SU-DHL-6 (cell line): ENCODE measurements around the gene SOD3.

Source experiments
- H2AFZ ChIP-seq: fragments of 200-600 bp; sonication (generic); 2 replicates; pipeline ENCODE4 v1.6.1; 2014; ENCODE audit warnings: low read depth, mild to moderate bottlenecking, moderate library complexity, mixed read lengths, antibody characterized with exemption, low read length; ENCODE audit not compliant: severe bottlenecking
- H3F3A ChIP-seq: fragments of 200-600 bp; shearing (Covaris generic); 2 replicates; pipeline ENCODE4 v1.6.0; 2016; ENCODE audit warnings: antibody characterized with exemption, mild to moderate bottlenecking; ENCODE audit not compliant: insufficient read depth
- H3K27ac ChIP-seq: fragments of 200-600 bp; sonication (generic); 2 replicates; pipeline ENCODE4 v1.5.1; 2016; ENCODE audit warnings: low read depth, mild to moderate bottlenecking, low read length, moderate library complexity, mixed read lengths
- H3K27me3 ChIP-seq: fragments of 200-600 bp; sonication (generic), shearing (Covaris generic); 2 replicates; pipeline ENCODE4 v1.6.0; 2014; ENCODE audit warnings: mild to moderate bottlenecking, low read length
- H3K36me3 ChIP-seq: fragments of 200-600 bp; sonication (generic); 2 replicates; pipeline ENCODE4 v1.6.1; 2014; ENCODE audit warnings: mild to moderate bottlenecking, low read length, mixed read lengths
- H3K4me2 ChIP-seq: fragments of 300-600, 200-600 bp; shearing (Covaris generic), sonication (generic); 2 replicates; pipeline ENCODE4 v1.6.0; 2014; ENCODE audit warnings: low read length, low read depth, mild to moderate bottlenecking; ENCODE audit not compliant: poor library complexity, severe bottlenecking
- H3K4me3 ChIP-seq: fragments of 200-600 bp; sonication (generic); 2 replicates; pipeline ENCODE4 v1.5.1; 2014; ENCODE audit warnings: antibody characterized with exemption, low read length, mild to moderate bottlenecking, mixed read lengths; ENCODE audit not compliant: insufficient read depth, poor library complexity, severe bottlenecking
- H3K79me2 ChIP-seq: fragments of 200-600 bp; sonication (generic); 2 replicates; pipeline ENCODE4 v1.6.1; 2014; ENCODE audit warnings: mild to moderate bottlenecking, low read length, moderate library complexity; ENCODE audit not compliant: insufficient read depth
- H3K9ac ChIP-seq: fragments of 200-600 bp; sonication (generic); 2 replicates; pipeline ENCODE4 v1.7.0; 2014; ENCODE audit warnings: mild to moderate bottlenecking, low read length
- H3K9me2 ChIP-seq: fragments of 200-600 bp; sonication (generic); replicated peaks from 2 replicates; pipeline ENCODE4 v1.6.1; 2014; ENCODE audit warnings: low read length; ENCODE audit not compliant: insufficient read depth
- H3K9me3 ChIP-seq: fragments of 200-600 bp; sonication (generic); 2 replicates; pipeline ENCODE4 v1.6.1; 2014; ENCODE audit warnings: low read length, mixed read lengths; ENCODE audit not compliant: insufficient read depth
- H4K20me1 ChIP-seq: fragments of 200-600 bp; sonication (generic); 2 replicates; pipeline ENCODE4 v1.6.1; 2014; ENCODE audit warnings: low read depth, mild to moderate bottlenecking, antibody characterized with exemption, low read length, moderate library complexity, mixed read lengths
- CTCF ChIP-seq: fragments of 200-600 bp; sonication (generic); IDR thresholded peaks from one replicate; pipeline ENCODE4 v1.5.1; 2017; ENCODE audit warnings: antibody characterized with exemption, mild to moderate bottlenecking, low read length, moderate library complexity; ENCODE audit not compliant: insufficient read depth, poor library complexity, severe bottlenecking
- EZH2phosphoT487 ChIP-seq: fragments of 200-600 bp; sonication (generic), shearing (Covaris generic); conservative IDR thresholded peaks from 2 replicates; pipeline ENCODE4 v1.6.1; 2018; ENCODE audit warnings: mild to moderate bottlenecking, antibody characterized with exemption, low read length, moderate library complexity, mixed read lengths

SOD3 gene

DNA sequence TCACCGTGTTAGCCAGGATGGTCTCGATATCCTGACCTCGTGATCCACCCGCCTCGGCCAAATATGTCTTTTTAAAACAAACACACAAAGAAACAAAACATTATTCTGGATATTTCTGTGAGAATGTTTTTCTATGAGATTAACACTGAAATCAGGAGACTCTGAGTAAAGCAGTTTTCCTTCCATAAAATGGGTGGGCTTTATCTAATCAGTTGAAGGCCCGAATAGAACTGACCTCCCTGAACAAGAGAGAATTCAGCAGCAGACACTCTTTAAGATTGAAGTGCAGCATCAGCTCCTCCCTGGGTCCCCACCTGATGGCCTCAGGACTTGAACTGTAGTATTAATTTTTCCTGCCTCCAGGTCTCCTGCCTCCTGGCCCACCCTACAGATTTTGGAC, 22.4 kb upstream of the SOD3 start:
- no peaks in the 10 kb centered on the region for H3K79me2 ChIP-seq
- no peaks in the 10 kb centered on the region for H3K9me3 ChIP-seq
- H3K4me3 ChIP-seq, result no peak overlapping the region
- H3K9ac ChIP-seq, result no peak overlapping the region
- H3K9me2 ChIP-seq, result no peaks in the 10 kb centered on the region
- H3K36me3 ChIP-seq, result no peaks in the 10 kb centered on the region
- H2AFZ ChIP-seq, result no peak overlapping the region
- H4K20me1 ChIP-seq, result no peaks in the 10 kb centered on the region
- H3K27ac ChIP-seq, result no peak overlapping the region
- no peaks in the 10 kb centered on the region for H3K27me3 ChIP-seq
- TF ChIP-seq EZH2phosphoT487 (no peak), CTCF (no peak)
- no peak overlapping the region for H3K4me2 ChIP-seq
- no peaks in the 10 kb centered on the region for H3F3A ChIP-seq

- Histone ChIP-seq H3K9me2 (no peaks in the 10 kb centered on the region), H3K9me3 (no peaks in the 10 kb centered on the region), H3K4me2 (no peak overlapping the region), H3K27me3 (no peaks in the 10 kb centered on the region), H3K79me2 (no peaks in the 10 kb centered on the region), H4K20me1 (no peaks in the 10 kb centered on the region), H3K36me3 (no peaks in the 10 kb centered on the region), H3K27ac (no peak overlapping the region), H3K4me3 (no peak overlapping the region), H3F3A (no peaks in the 10 kb centered on the region), H2AFZ (no peak overlapping the region), H3K9ac (no peak overlapping the region)
- no peak for TF ChIP-seq CTCF
- no peak for TF ChIP-seq EZH2phosphoT487
These were observed 20.9 kb upstream of the SOD3 start for GRCh38 chr4:24774452-24774851.

- H3F3A ChIP-seq, result no peaks in the 10 kb centered on the region
- no peak overlapping the region for H3K4me3 ChIP-seq
- no peaks in the 10 kb centered on the region for H3K36me3 ChIP-seq
- no peaks in the 10 kb centered on the region for H3K9me3 ChIP-seq
- H3K79me2 ChIP-seq, result no peaks in the 10 kb centered on the region
- no peak overlapping the region for H2AFZ ChIP-seq
- no peak overlapping the region for H3K27ac ChIP-seq
- no peaks in the 10 kb centered on the region for H3K27me3 ChIP-seq
- H3K9me2 ChIP-seq, result no peaks in the 10 kb centered on the region
- H4K20me1 ChIP-seq, result no peaks in the 10 kb centered on the region
- no peak overlapping the region for H3K9ac ChIP-seq
- TF ChIP-seq CTCF, result no peak
- no peak for TF ChIP-seq EZH2phosphoT487
- H3K4me2 ChIP-seq, result no peak overlapping the region
These were observed 20.3 kb upstream of the SOD3 start for GRCh38 chr4:24775032-24775605.
